HG03095 (cell line): Measurements from ENCODE around the gene SPAG16.
"Not testable (repeated sequence)": the region's sequence is repeated elsewhere in the genome, so short reads cannot be mapped to it uniquely, and the experiment has no call there.

Source experiments
- ATAC-seq: cut with Tn5 transposase; IDR thresholded peaks from one replicate; pipeline ENCODE4 v1.9.1; 2021; ENCODE audit warnings: moderate library complexity; ENCODE audit not compliant: unreplicated experiment

SPAG16 gene

DNA sequence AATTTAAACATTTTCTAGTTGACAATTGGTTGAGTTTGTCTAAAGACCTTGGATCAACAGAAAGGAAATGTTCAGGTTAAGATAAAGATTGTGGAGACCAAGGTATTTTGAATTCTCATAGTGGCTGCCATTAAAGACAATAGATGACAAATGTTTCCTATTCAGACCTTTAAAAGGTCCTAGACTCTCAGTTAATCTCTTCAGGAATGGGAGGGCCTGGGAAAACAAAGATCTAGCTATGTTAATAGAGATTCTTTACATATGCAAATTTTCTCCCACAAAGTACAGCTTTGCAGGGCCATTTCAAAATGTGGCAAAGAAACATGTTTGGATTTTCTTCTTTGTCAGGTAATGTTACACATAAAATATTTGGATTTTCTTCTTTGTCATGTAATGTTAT lies 403.9 kb downstream of the SPAG16 start:
- no peak for ATAC-seq

DNA sequence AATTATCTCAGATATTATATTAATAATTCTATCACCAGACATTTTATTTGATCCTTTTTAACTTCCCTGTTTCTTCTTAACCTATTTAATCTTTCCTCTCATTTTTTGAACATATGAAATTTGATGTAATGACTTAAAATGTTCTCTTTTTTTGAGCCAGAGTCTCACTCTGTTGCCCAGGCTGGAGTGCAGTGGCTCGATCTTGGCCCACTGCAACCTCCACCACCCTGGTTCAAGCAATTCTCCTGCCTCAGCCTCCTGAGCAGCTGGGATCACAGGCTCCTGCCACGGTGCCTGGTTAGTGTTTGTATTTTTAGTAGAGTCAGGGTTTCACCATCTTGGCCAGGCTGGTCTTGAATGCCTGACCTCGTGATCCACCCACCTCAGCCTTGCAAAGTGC lies 404.6 kb downstream of the SPAG16 start:
- not testable (repeated sequence) for ATAC-seq

DNA sequence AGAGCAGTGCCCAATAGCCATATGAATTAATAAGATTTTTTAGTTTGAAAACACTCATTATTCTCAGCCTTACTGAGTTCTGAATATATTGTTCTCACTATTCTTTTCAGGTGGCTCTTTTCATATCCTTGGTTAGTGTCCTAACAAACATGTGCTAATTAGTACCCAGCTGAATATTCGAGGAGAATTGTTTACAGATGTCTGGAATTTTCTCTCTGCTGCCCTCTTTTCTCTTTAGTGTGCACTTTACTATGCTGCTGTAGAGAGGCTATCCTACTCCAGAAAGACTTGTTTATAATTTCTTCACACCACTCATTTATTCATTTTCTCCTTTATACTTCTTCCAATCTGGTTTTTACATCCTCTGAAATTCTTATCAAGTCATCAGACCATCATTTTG lies 405.3 kb downstream of the SPAG16 start:
- no peak for ATAC-seq

DNA sequence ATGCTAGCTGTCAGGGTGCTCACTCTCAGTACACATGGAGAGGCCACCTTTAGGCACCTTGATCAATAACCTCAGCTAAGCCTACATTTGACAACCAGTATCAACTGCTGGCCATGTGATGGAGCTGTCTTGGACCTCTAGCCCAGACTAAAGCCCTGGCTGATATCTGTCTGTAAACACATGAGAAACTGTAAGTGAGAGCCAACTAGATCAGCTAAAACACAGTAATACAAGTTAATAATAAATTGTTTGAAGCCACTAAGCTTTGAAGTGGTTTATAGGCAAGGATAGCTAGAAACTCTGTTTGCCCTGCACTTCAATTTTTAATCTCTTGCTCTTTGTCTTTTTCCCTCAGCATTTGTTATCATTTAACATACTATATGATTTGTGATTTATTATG lies 407.1 kb downstream of the SPAG16 start:
- ATAC-seq, result no peak

DNA sequence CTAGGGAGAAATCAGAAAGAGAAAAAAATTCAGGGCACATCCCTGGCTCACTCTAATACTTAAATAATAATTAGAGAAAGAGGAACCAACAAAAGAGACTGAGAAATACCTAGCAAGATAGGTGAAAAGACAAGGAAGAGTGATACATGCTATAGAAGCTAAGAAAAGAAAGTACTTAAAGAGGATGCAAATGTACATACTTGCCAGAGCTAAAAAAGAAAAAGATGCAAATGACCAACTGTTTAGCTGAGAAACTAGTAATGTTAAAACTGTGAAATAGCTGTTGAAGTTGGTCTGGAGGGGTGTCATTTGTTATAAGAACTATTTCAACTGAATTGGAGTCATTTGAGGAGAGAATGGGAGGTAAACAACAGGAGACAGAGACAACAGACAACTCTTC lies 412.2 kb downstream of the SPAG16 start:
- peak; percentile 64 for ATAC-seq

DNA sequence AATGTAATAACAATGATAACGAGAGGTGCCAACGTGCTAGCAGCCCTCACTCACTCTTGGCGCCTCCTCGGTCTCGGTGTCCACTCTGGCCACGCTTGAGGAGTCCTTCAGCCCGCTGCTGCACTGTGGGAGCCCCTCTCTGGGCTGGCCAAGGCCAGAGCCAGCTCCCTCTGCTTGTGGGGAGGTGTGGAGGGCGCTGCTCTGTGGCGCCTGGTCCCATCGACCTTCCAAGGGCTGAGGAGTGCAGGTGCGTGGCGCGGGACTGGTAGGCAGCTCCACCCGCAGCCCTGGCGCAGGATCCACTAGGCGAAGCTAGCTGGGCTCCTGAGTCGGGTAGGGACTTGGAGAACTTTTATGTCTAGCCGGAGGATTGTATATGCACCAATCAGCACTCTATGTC lies 417.1 kb downstream of the SPAG16 start:
- not testable (repeated sequence) for ATAC-seq

DNA sequence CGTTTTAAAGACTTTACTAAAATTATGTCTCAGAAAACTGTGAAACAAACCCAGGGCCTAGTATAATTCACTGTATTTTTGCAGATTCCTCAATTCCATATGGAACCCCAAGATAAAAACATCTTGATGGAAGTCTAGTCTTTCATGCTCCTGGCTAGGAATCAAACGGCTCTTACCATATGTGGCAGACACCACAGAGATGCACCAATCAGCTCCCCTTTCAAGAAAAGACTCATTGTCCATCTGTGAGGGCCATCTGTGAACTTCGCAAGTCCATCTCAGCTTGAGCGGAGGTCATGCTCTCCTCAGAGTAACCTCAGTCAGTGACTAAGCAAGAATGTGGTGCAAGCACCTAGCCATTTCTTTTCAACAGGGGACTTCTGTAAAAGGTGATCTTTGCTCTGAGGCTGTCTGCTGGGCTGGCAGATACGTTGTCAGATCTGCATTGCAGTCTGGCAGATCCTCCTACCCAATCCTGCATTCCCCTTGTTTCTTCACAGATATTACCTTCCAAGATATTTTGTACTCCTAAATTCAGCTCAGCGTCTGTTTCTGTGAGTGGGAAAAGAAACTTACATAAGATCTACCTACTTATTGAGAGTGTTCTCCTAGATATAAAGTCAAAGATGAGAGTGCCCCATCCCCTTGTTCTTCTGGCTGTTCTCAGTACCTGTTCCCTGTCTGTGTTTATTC lies 419.3 kb downstream of the SPAG16 start:
- no peak for ATAC-seq

DNA sequence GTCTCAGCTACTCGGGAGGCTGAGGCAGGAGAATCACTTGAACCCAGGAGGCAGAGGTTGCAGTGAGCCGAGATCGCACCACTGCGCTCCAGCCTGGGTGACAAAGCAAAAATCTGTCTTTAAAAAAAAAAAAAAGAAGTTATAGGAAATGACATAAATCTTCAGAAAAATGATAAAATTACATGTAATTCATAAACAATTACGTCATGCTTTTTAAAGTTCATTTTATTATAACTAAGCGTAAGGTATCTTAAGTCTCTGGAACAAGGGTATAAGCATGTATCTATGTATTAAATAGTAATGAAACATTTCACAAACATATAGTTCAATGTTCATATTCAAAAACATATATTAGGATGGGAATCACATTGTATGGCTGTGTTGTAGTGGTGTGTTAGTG lies 425.9 kb downstream of the SPAG16 start:
- no peak for ATAC-seq

DNA sequence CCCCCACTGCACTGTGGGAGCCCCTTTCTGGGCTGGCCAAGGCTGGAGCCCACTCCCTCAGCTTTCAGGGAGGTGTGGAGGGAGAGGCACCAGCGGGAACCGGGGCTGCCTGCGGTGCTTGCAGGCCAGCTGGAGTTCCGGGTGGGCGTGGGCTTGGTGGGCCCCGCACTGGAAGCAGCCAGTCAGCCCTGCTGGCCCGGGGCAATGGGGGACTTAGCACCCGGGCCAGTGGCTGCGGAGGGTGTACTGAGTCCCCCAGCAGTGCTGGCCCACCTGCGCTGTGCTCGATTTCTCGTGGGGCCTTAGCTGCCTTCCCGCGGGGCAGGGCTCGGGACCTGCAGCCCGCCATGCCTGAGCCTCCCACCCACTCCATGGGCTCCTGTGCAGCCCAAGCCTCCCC lies 434.1 kb downstream of the SPAG16 start:
- ATAC-seq, result not testable (repeated sequence)

DNA sequence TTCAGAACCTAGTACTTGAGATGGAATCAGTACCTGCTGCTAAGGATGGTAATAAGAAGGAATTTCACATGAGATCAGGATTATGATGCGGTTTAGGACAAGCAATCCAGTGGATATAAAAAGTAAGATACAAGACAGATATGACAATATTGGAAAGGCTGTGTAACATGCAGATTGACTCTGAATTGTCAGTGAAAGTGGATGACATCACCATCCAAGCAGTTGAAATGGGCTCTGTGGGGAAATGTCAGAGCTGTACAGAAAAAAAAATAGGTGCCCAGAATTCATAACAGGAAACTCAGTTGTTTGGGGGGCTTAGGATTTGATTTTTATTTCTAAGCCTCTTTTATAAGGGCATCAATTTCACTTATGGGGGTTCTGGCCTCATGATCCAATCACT lies 438.3 kb downstream of the SPAG16 start:
- ATAC-seq, result no peak

DNA sequence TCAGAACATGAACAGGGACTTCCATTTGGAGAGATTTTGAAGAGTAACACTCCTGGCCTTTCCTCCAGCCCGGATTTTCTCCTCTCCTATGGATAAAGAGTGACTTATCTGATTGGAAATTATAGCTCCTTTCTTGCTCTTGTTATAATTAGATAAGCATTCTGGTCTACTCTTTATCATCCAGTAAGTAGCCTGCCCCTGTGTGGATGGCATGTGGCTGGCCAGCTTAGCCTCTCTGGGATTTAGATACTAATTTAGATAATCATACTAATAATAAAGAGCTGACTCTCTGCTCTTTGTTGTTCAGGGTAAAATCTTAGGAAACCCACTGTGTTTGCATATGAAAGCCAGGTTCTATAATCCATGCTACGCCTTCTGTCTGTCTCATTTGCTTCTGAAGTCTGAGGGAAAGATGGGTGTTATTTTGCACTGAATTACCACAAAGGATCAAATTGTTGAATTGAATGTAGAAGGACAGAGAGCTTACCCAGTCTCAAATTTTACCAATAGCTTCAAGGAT lies 438.8 kb downstream of the SPAG16 start:
- ATAC-seq, result no peak

DNA sequence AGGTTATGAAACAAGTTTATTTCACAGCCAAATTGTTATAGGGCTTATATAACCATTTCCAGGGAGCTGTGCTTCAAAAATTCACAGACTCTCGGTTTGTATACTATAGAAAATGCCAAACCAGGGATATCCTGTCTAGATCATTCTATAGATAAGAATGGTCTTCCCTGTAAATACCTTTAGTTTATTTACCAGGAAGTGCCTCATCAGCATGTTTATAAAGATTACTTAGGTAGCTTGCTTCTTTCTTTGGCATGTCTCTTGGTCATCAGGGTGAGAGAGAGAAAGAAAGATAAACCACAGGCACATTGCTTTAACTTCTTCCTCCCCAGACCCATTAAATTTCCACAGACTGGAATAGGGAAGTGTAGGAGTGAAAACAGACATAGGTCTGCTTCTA lies 439.4 kb downstream of the SPAG16 start:
- no peak for ATAC-seq

DNA sequence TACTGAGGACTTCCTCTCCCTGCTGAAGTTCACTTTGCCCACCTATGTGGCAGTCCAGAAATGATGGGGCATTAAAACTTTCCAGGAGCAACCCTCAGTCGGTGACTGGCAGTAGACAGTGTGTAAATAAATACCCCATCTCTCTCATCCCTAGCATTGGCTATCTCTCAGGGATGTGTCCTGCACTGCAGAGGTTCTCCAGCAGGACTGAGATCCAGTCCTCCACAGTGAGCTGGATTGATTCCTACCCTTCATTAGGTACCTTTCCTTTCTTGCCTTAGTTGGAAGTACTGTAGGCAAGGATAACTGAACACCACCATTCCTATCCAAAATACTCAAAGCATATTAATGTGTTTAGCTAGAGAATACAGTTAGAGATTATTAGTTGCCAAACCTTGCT lies 441.8 kb downstream of the SPAG16 start:
- ATAC-seq, result no peak

DNA sequence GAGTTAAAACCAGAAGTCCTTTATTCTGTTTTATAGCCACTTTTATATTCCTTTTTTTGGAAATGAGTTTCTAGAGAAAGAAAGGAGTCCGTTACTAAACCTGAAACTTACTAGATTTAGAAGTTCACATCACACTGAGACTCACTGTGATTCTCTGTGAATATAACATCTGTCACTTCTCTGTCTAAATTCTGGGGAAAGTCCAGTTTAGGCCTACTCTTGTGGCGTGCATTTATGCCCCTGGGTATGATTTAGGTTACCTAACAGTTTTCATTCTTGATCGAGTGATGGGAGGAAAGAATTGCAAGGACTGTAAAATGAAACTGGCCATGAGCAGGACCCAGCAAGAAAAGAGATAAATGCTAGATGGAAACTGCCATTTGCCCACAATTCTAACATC lies 449.6 kb downstream of the SPAG16 start:
- peak; percentile 94 for ATAC-seq

DNA sequence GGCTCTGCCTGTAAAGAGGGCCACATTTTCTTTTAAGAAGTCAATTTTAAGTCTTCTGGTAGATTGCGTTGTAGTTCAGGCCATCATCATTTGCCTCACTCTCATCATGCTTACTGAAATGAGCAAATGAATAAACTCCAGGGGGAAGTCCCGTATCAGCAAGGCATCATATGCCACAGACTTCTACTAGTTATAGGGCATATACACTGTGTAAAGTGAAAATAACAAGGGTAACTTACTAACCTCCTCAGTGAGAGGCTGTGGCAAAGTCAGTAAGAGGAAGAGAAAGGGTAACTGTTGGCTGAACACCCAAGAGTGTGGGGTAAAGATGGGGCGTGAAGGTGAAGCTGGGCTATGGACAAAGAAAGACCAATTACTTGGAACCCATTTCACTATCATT lies 456.2 kb downstream of the SPAG16 start:
- ATAC-seq, result peak; percentile 76

DNA sequence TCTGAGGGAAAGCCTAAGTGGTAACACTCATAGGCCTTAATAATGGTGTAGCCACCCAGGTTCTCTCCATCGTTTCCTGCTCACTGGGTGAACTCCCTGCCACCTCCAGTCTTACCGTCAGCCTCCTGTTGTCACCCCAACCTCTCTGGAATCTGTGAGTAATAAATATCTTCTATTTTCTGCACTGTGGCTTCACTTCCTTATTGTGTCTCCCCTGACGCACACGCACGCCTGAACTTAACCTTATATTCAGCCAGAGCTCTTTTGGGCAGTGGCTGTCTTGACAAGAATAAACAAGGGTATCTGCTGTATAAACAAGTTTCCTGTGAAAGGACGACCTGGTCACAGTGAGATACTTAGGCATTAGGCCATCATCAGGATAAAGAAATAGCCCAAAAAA lies 467.2 kb downstream of the SPAG16 start:
- ATAC-seq, result peak; percentile 90

DNA sequence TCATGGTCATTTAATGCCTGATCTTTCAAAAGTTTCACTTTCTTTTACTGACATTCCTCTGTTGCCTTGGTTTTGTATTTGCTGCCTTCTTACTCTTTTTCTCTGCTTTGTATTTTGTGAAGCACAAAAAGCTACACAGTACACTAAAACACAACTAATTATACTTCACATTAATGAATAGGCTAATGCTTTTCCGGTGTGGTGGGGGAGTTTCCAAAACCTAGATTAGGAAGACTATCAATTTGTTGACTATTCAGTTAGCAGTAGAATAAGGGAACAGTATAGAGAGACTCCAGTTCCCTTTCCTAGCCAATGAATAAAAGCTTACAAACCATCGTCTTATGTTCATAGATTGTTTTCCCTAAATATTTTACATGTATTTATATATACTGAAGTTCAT lies 468.3 kb downstream of the SPAG16 start:
- ATAC-seq, result no peak

DNA sequence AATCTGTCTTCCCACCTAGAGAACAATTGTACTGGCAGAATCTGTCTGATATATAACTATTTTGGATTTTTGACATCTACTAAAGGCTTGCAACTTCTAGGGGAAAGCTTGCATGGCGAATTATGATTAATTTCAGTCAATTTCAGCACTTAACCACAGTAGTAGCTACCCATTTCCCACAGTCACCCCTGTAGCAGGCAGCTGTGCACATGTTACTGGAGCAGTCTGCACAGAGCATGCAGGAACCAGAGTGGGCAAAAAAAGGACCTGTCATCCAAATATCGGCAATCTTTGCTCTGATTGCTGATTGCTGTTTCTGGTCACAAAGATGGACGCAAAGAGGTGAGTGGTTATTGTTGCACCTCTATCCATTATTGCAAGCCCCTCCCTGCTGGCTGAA lies 473.3 kb downstream of the SPAG16 start:
- ATAC-seq, result no peak

DNA sequence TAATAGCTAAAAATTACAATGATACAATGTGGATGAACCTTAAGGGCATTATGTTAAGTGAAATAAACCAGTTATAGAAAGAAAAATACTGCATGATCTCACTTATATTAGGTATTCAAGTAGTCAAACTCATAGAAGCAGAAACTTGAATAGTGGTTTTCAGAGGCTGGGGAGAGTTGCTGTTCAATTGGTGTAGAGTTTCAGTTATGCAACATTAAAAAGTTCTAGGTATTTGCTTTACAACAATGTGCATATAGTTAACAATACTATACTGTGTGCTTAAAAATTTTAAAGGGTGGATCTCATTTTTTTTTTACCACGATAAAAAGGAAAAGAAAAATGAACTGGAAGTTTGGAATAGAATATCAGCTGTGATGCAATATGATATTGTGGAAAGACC lies 479.1 kb downstream of the SPAG16 start:
- no peak for ATAC-seq

DNA sequence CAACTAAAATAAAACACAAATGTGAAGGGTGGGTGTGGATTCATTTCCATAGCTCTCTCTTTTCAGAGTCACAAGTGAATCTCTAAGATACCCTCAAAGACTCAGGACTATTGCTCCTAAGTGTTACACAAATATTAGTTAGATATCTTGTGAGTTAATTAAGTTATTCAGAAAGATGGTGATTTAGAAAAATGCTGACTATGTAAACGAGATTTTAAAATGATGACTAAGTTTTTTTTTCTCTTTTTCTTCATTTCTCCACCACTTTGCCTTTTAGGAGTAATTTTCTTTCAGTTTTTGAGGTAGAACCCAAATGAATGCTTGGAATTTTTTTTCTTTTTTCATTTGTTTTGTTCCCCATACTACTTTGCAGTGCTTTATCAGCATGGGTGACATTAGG lies 479.7 kb downstream of the SPAG16 start:
- ATAC-seq, result no peak

DNA sequence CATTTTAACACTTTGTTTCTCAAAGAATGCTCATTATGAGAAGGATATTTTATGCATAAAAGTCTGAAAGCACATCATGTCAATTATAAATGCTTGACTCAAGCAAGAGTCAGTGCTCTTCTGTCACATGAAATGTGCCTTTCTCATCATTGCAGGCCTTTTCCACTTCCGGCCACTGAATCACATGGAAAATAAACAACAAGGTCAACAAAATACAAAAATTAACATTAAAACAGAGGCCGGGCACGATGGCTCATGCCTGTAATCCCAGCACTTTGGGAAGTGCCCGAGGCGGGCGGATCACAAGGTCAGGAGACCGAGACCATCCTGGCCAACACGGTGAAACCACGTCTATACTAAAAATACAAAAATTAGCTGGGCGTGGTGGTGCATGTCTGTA lies 480.6 kb downstream of the SPAG16 start:
- ATAC-seq, result no peak

DNA sequence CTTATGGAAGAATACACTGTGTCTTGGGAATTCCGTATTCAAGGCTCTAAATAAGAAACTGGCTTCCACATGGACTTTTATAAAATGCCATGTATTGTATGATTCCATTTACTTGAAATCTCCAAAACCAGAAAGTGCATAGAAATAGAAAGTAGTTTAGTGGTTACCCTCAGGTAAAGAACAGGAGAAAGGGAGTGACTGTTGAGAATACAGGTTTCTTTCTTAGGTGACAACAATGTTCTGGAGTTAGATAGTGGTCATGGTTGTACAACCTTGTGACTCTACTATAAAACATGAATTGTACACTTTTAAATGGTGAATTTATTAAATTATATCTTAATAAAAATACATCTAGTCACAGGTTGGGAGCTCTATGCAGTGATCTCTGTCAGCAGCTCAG lies 481.8 kb downstream of the SPAG16 start:
- ATAC-seq, result peak; percentile 43

DNA sequence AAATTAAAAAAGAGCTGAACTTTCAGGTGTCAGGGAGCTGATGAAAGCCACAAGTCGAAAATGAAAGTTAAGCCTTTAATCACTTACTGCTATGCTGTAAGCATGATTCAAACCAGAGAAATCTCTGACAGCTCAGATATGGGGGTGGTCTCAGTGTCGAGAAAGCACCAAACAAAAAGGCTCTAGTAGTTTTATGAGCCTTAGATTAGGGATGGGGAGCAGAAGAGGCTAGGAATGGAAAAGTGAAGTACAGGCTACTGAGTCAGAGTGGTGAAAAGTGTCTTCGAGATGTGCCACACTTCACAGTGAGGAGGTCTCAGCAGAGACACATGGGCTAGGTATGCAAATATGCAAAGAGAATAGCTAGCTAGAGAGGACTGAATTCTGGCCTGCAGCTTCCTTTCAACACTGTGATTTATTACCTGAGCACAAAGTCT lies 482.2 kb downstream of the SPAG16 start:
- ATAC-seq, result peak; percentile 97
